Stimulated activated CD8-positive, alpha-beta memory T cell treated with anti-CD3 and anti-CD28 coated beads, Interleukin-2, amount 100 ng/mL, for 48 hours (primary cell): ENCODE results near the gene DSG4.

Experiments used
- DNase-seq, 2 donors: peaks; one replicate each; pipeline ENCODE4 v3.0.0-alpha.2; 2020; ENCODE audit warnings: low read depth in 2 of 2

The DSG4 gene

GRCh38 chr18:31446854-31447253, 70.3 kb downstream of the DSG4 start:
- DNase-seq = no peak

GRCh38 chr18:31447530-31448191, 71.1 kb downstream of the DSG4 start, which contains the start of gene DSG3:
DSG3 (plus strand) TSS chr18:31447741; CDS start chr18:31447878, 137 bp downstream.
- DNase-seq = no peak

GRCh38 chr18:31450409-31450808, 73.8 kb downstream of the DSG4 start:
- no peak for DNase-seq

GRCh38 chr18:31451625-31452024, 75.0 kb downstream of the DSG4 start:
- DNase-seq = no peak

GRCh38 chr18:31454066-31454708, 77.6 kb downstream of the DSG4 start:
- no peak for DNase-seq
